ENCODE measurements around the gene TFE3. TPM values are rescaled to one million over a fixed set of nuclear protein-coding genes. Genes with fewer than 3 reads are reported as not detected.
"Not testable (repeated sequence)": the region's sequence is repeated elsewhere in the genome, so short reads cannot be mapped to it uniquely, and the experiment has no call there.

TFE3 gene
- total RNA-seq, 1 donor from 2014 or later: 20.2 TPM

DNA sequence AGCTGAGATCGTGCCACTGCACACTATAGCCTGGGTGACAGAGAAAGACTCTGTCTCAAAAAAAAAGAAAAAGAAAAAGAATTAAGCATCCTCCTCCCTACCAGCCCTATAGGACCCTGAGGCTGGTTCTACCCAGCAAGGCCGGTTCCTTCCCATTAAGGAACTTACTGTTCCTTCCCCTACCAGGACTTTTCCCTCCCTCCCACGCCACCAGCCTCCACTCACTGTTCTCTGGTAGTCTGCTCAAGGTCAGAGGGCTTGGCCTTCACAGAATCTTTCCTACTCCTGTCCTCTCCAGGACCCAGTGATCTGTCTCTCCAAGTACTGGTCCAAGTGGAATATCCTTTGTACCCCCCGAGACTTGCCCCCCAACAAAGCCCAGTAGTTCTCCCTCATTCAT lies 42.5 kb downstream of the TFE3 start:
- ATAC-seq: no peak

DNA sequence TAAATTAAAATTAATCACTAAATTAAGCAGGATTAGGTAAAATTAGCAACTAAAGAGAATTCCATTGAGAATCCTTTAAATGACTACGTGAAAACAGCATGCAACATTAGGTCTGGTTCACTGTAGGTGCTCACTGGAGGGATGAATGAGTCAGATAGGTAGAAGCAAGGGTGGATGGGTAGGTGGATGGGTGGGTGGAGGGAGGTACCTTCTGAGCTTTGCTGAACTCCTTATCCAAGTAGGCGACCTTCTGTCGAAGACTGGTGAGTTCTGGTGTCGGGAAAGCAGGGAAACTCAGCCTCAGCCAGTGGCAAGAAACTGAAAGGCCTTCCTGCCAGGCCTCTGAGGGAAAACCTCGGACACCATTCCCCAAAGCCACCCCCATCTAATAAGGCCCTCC lies 44.1 kb downstream of the TFE3 start:
- ATAC-seq: no peak

DNA sequence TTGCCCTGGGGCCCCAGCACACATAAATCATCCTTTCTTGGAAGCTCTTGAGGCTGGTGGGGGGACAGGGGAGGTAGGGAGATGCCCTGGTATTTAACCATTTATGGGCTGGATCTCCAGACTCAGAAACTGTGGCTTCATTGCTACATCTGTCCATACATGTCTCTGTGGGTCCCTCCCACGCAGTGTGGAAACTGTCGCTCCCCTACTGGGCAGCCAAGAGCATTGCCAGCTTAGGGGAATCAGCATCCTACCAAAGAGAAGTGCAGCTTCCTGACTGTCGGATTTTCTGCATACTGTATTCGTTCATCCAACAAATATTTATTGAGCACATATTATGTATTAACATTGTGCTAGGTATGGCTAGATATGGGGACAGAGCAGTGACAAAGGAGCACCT lies 44.8 kb downstream of the TFE3 start:
- no peak for ATAC-seq

DNA sequence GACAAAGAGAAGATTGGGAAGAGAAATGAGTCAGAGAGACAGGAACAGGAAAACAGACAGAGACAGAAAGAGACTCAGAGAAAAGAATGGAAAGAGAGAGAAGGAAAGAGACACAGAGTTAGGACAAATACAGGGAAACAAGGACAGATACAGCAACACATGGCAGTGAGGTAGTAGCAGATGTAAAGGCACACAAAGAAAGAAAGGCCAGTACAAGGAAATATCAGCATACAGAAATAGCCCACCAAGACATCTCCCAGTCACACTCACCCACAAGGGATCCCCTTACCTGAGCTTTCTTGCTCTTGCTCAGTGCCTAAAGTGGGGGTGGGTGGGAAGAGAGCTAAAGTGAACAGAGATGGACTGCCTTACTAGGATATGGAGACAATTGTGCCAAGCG lies 45.3 kb downstream of the TFE3 start:
- ATAC-seq: no peak

DNA sequence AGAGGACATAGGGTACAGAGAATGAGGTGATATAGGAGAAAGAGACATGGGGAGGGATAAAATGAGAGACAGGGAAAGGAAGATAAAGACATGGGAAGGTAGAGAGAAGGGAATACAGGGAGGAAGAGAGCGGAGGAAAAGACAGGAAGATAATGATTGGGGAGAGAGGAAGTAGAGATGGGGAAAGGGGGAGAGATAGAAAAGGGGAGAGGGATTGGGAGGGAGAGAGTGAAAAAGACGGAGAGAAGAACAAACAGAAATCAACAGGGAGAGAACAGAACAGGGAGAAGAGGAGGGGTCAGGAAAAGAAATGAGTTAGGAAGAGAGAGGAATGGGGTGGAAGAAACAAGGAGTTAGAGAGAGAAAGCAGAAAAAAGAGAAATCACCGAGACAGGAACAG lies 45.7 kb downstream of the TFE3 start:
- no peak for ATAC-seq

DNA sequence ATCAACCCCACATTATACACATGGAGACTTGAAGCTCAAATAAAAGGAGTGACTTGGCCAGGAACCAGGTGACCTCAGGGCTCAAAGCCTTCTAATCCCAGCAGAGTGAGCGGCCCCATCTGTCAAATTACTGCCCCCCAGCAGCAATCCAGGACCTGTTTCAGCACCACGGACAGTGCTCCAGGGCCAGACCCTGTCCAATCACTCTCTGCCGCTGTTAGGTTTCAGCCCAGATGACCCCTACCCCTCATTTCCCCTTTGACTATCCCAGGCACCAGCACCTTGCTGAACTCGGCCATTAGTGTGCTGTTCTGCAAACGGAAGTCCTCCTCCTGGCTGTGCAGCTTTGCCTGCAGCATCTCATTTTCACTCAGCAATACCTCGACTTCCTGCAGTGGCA lies 46.2 kb downstream of the TFE3 start:
- no peak for ATAC-seq

DNA sequence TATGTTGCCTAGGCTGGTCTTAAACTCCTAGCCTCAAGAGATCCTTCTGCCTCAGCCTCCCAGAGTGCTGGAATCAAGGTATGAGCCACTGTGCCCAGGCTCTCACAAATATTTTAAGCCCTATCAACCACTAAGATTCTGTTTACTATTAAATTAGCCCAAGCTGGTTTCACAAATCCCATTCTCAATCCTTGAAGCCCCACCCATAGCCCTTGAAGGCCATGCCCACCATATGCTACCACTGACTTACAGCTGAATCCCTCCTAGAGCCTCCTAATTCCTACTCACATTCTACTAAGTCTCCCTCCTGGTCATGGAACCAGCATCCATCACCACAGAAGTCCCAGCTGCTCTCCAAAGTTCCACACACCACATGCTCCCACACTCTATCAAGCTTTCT lies 50.8 kb downstream of the TFE3 start:
- no peak for ATAC-seq

DNA sequence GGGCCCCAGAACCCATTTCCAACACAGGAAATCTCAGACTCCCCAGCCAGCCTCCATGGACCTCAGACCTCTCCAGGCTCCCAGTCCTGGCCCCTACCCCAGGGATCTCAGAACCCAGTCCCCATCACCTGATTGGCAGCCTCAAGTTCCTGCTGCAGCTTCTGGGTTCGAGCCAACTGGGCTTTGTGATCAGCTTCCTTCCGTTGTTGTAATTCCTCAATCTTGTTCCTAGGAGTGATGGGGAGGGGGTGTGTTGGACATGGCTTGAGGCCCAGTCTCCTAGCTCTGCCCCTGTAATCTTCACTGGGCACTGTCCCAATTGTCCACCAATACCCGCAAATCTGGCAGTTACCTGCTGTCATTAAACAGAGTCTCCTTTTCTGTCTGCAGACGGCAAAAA lies 53.7 kb downstream of the TFE3 start:
- no peak for ATAC-seq

DNA sequence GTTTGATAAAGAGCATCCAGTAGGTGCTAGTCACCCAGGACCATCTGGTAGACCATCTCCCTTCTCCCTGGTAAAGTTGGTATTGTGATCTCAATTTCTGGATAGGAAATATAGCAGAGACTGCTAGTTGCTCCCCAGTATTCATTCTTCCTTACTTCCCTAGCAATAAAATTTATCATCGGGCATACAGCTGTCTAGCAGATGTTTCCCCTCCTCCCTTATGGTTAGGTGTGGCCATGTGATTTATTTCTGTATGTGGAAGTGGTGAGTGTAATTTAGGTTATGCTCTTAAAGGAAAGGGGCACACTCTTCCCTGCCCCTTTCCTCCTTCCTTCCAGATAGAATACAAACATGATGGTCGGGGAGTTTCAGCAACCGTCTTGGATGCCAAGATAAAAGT lies 59.3 kb downstream of the TFE3 start:
- ATAC-seq: no peak

DNA sequence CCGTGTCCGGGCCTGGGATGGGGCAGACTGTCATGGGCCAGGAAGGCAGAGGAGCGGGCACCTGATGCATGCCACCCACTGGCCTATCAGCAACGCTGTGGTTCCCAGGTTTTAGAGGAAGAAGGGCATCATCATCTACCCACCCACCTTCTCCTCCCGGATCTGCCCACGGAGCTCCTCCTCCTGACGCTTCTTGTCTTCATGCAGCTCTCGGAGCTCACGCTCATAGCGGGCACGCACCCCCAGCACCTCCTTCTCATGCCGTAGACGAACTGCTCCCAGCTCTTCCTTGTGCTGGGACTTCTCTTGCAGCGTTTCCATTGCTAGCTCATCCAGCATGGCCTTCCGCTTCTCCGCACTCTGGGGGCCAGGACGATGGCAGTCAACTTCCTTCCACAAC lies 60.1 kb downstream of the TFE3 start:
- ATAC-seq: no peak

DNA sequence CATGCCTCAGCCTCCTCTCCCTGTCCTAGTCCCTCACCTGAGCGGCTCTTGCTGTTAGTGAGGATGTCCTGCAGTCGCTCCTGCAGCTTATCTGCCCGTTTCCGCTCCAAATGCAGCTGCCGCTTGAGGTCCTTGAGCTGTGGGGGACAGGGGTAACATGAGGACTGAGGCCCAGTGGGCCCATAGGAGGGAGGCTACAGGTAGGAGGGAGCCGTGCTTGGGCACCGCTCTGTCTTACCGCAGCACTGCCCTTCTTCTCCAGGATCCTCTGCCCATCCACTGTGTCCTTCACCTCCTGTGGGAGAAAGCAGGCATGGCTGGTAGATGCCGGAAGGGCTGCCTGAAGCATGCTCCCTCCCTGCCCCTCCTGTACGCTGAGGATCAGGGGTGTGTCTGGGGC lies 62.0 kb downstream of the TFE3 start:
- ATAC-seq: no peak

DNA sequence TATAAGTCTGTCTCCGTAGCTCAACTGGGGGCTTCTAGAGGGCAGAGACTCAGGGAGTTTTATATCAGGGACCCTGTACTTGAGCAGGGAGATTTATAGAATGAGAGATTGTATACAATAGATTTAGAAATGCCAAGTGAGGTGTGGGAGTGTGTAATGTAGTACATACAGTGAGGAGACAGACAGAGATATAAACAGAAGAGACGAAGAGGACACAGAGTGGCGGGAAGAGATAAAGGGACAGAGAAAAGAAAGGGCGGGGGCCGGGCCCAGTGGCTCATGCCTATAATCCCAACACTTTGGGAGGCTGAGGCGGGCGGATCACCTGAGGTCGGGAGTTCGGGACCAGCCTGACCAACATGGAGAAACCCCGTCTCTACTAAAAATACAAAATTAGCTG lies 62.8 kb downstream of the TFE3 start:
- not testable (repeated sequence) for ATAC-seq

Other genes starting within 250 kb of the TFE3 start
- 46.5 TPM for gene HDAC6, start 241.3 kb downstream of the TFE3 start, total RNA-seq
- not detected for gene ERAS, start 216.8 kb downstream of the TFE3 start, total RNA-seq
- gene PCSK1N, start 207.7 kb downstream of the TFE3 start, total RNA-seq: 0.36 TPM
- gene TIMM17B, start 145.6 kb downstream of the TFE3 start, total RNA-seq: 33.9 TPM
- gene PQBP1, start 145.4 kb downstream of the TFE3 start, total RNA-seq: 53.5 TPM
- gene SLC35A2, start 131.7 kb downstream of the TFE3 start, total RNA-seq: 17.4 TPM
- gene PIM2, start 124.3 kb downstream of the TFE3 start, total RNA-seq: 4.4 TPM
- gene OTUD5, start 85.8 kb downstream of the TFE3 start, total RNA-seq: 20.3 TPM
- 0.28 TPM for gene KCND1, start 71.5 kb downstream of the TFE3 start, total RNA-seq
- 21.2 TPM for gene GRIPAP1, start 41.1 kb downstream of the TFE3 start, total RNA-seq
- 27.7 TPM for gene CCDC120, start 15.6 kb upstream of the TFE3 start, total RNA-seq
- gene PRAF2, start 30.6 kb upstream of the TFE3 start, total RNA-seq: 4.8 TPM
- gene WDR45, start 36.5 kb upstream of the TFE3 start, total RNA-seq: 30.3 TPM
- gene GPKOW, start 80.4 kb upstream of the TFE3 start, total RNA-seq: 11.9 TPM
- 4.7 TPM for gene MAGIX, start 119.4 kb upstream of the TFE3 start, total RNA-seq
- 359 TPM for gene PLP2, start 128.5 kb upstream of the TFE3 start, total RNA-seq
- gene PRICKLE3, start 143.0 kb upstream of the TFE3 start, total RNA-seq: 17.5 TPM
- 0.36 TPM for gene SYP, start 156.8 kb upstream of the TFE3 start, total RNA-seq
- 0.28 TPM for gene CACNA1F, start 190.0 kb upstream of the TFE3 start, total RNA-seq
- 9.4 TPM for gene CCDC22, start 192.1 kb upstream of the TFE3 start, total RNA-seq
- 0.76 TPM for gene FOXP3, start 221.4 kb upstream of the TFE3 start, total RNA-seq
- 3.4 TPM for gene PPP1R3F, start 226.4 kb upstream of the TFE3 start, total RNA-seq

Measured in esophagus mucosa (tissue), 1 donor.